Spleen (tissue), 11 donors: Measurements from ENCODE around the gene KCNAB1. TPM values are rescaled to one million over a fixed set of nuclear protein-coding genes. Genes with fewer than 3 reads are reported as not detected.
A peak's percentile ranks its signal among the peaks of the same experiment; 100 is the strongest.

Experiments
- DNase-seq: peaks from one replicate; pipeline ENCODE4 v3.0.0-alpha.2; 2020
- H3K27ac ChIP-seq, 8 donors: fragments of 200-600 bp; sonication (generic) in 7 of 8; 1 replicate in 4 of 8; 2 replicates in 4 of 8; pipeline versions ENCODE4 v1.5.0 to v1.8.0; 2016 to 2021; ENCODE audit warnings: inconsistent platforms in 4 of 8, mild to moderate bottlenecking in 4 of 8, moderate library complexity in 1 of 8
- H3K27me3 ChIP-seq, 7 donors: fragments of 200-600 bp; sonication (generic) in 6 of 7; replicated peaks in 1 of 7; 1 replicate in 4 of 7; 2 replicates in 3 of 7; pipeline versions ENCODE4 v1.5.0 to v1.8.0; 2016 to 2021; ENCODE audit warnings: inconsistent platforms in 3 of 7, mild to moderate bottlenecking in 1 of 7
- H3K36me3 ChIP-seq, 6 donors: fragments of 200-600 bp; sonication (generic) in 5 of 6; 1 replicate in 4 of 6; 2 replicates in 2 of 6; pipeline versions ENCODE4 v1.5.0 to v1.8.0; 2016 to 2021; ENCODE audit warnings: inconsistent platforms in 2 of 6
- H3K4me1 ChIP-seq, 6 donors: fragments of 200-600 bp; sonication (generic) in 5 of 6; 1 replicate in 3 of 6; 2 replicates in 3 of 6; pipeline versions ENCODE4 v1.5.0 to v1.8.0; 2016 to 2021; ENCODE audit warnings: inconsistent platforms in 3 of 6
- H3K4me3 ChIP-seq, 8 donors: fragments of 200-600 bp; sonication (generic) in 7 of 8; 1 replicate in 4 of 8; 2 replicates in 4 of 8; pipeline versions ENCODE4 v1.5.0 to v1.8.0; 2016 to 2021; ENCODE audit warnings: inconsistent platforms in 4 of 8, mild to moderate bottlenecking in 4 of 8, moderate library complexity in 2 of 8
- H3K9me3 ChIP-seq, 8 donors: fragments of 200-600 bp; sonication (generic) in 7 of 8; 1 replicate in 4 of 8; 2 replicates in 4 of 8; pipeline versions ENCODE4 v1.5.0 to v1.8.0; 2016 to 2021; ENCODE audit warnings: inconsistent platforms in 4 of 8
- CTCF ChIP-seq, 11 experiments: fragments of 200-600 bp in 7 of 11; fragments of 450-650 bp in 4 of 11; sonication (generic) in 4 of 11; IDR thresholded peaks in 8 of 11; conservative IDR thresholded peaks in 3 of 11; 1 replicate in 7 of 11; 2 replicates in 4 of 11; pipeline versions ENCODE4 v1.4.0 to v1.8.0; 2016 to 2021; ENCODE audit warnings: antibody characterized with exemption in 11 of 11, inconsistent platforms in 4 of 11, mild to moderate bottlenecking in 1 of 11
- POLR2A ChIP-seq, 3 donors: fragments of 450-650 bp; IDR thresholded peaks; one replicate each; pipeline ENCODE4 v1.5.1; 2017; ENCODE audit warnings: antibody characterized with exemption in 3 of 3, mild to moderate bottlenecking in 1 of 3
- POLR2AphosphoS5 ChIP-seq, 3 donors: sonication (generic); formaldehyde crosslinking; IDR thresholded peaks; one replicate each; pipeline ENCODE4 v1.5.1; 2017; ENCODE audit warnings: antibody characterized with exemption in 3 of 3
- WGBS, 5 donors: extraction: QIAGEN DNeasy Blood & Tissue Kit in 3 of 5; methylation state at CpG; one replicate each; pipeline versions ENCODE4 v1.1.5 to v1.1.7; 2013 to 2018; 5-methylcytosine and 5-hydroxymethylcytosine counted together
- intact Hi-C: fragments of 100-400 bp; cut with DNase I; formaldehyde crosslinking; loops from one replicate; pipeline ENCODE4 v1.15.0; 2023; ENCODE audit warnings: low total_unique reads
- polyA plus RNA-seq, 3 donors: library from polyadenylated mRNA; stranded (reverse); fragments of 200-250 nt; gene quantifications; one replicate each; pipeline ENCODE4 v1.2.1, GENCODE V29; 2013
- total RNA-seq, 7 donors: library from RNA; depleted of rRNA in 3 of 7; stranded (reverse); fragments of >200 nt in 3 of 7; fragmentation: NEBNext Ultra II Directional in 4 of 7; extraction: Animal tissue kit (Norgen Biotek cat#: 25700) in 4 of 7; gene quantifications; one replicate each; pipeline versions ENCODE4 v1.1.0 to v1.2.1, GENCODE V29; 2016 to 2021
- donor health status: healthy with polysubstance abuse.
- donor health status: DM: no; HTN: no; CAD: no; lungs with moderate emphysema.
- donor health status: DM: no; HTN: no; CAD: no.
- donor health status: Bipolar disorder and iron deficiency.
- donor health status: healthy.
- donor health status: DM: no; HTN: no; CAD: no.
- donor health status: DM: yes; HTN: yes; CAD: no.

The KCNAB1 gene
- total and polyA plus RNA-seq, 10 donors = 0.59 to 10.5 (median 6.3) TPM

GRCh38 chr3:156547637-156548036 lies 427.3 kb downstream of the KCNAB1 start:
- Histone ChIP-seq H3K4me3 (no peak overlapping the region), H3K9me3 (no peaks in the 10 kb centered on the region), H3K27ac (no peak overlapping the region), H3K36me3 (peaks cover 0 to 100% (median 60%) of the 10 kb centered on the region in 6 donors), H3K4me1 (peaks cover 5 to 87% (median 41%) of the 10 kb centered on the region in 6 donors), H3K27me3 (no peaks in the 10 kb centered on the region)
- no peak for DNase-seq
- intact Hi-C loops = no loop called here
- WGBS, 5 donors = 73 to 86% (median 78%) methylated on average over 2 of the region's 2 CpGs
- TF ChIP-seq POLR2AphosphoS5 (IDR thresholded peaks at IDR 0.05) (no peak), CTCF (IDR thresholded peaks at IDR 0.05 in 8 of 11, conservative IDR thresholded peaks at IDR 0.05 in 3 of 11) (no peak), POLR2A (IDR thresholded peaks at IDR 0.05) (no peak)

GRCh38 chr3:156548041-156548687 lies 427.8 kb downstream of the KCNAB1 start:
- Histone ChIP-seq H3K9me3 (no peaks in the 10 kb centered on the region), H3K4me3 (no peak overlapping the region), H3K36me3 (peaks cover 0 to 100% (median 55%) of the 10 kb centered on the region in 6 donors), H3K4me1 (peaks cover 8 to 87% (median 46%) of the 10 kb centered on the region in 6 donors), H3K27ac (peak overlapping the region in 2 of 8 donors; percentile 3 to 4), H3K27me3 (no peaks in the 10 kb centered on the region)
- TF ChIP-seq POLR2A (IDR thresholded peaks at IDR 0.05) = no peak
- TF ChIP-seq POLR2AphosphoS5 (IDR thresholded peaks at IDR 0.05) = no peak
- TF ChIP-seq CTCF (IDR thresholded peaks at IDR 0.05 in 8 of 11, conservative IDR thresholded peaks at IDR 0.05 in 3 of 11) = no peak
- WGBS, 5 donors = 83 to 90% (median 85%) methylated on average over 4 of the region's 4 CpGs
- intact Hi-C loops = no loop called here
- DNase-seq = no peak

- WGBS, 5 donors = 73 to 88% (median 81%) methylated on average over 6 of the region's 6 CpGs
- H3K9me3 ChIP-seq = no peaks in the 10 kb centered on the region
- no peak overlapping the region for H3K4me3 ChIP-seq
- H3K4me1 ChIP-seq = peaks cover 15 to 87% (median 51%) of the 10 kb centered on the region in 6 donors
- peak overlapping the region in 1 of 8 donors; percentile 4 for H3K27ac ChIP-seq
- TF ChIP-seq POLR2AphosphoS5 (IDR thresholded peaks at IDR 0.05) = no peak
- DNase-seq = no peak
- peaks cover 0 to 93% (median 48%) of the 10 kb centered on the region in 6 donors for H3K36me3 ChIP-seq
- no peaks in the 10 kb centered on the region for H3K27me3 ChIP-seq
- intact Hi-C loops = no loop called here
Measured at GRCh38 chr3:156548902-156549301, 428.5 kb downstream of the KCNAB1 start.

GRCh38 chr3:156551261-156551660 lies 430.9 kb downstream of the KCNAB1 start:
- peaks cover 18 to 87% (median 57%) of the 10 kb centered on the region in 6 donors for H3K4me1 ChIP-seq
- intact Hi-C loops = loop anchor here (10.0 kb wide), 3 partner anchors 124 to 584 kb away; partner anchors contain the start of gene TIPARP
- no peak for DNase-seq
- no peaks in the 10 kb centered on the region for H3K9me3 ChIP-seq
- WGBS, 5 donors = 49 to 80% (median 78%) methylated on average over 4 of the region's 4 CpGs
- peak overlapping the region in 5 of 8 donors; percentile 9 to 31 (median 18) for H3K27ac ChIP-seq
- H3K27me3 ChIP-seq = no peaks in the 10 kb centered on the region
- peaks cover 0 to 70% (median 32%) of the 10 kb centered on the region in 6 donors for H3K36me3 ChIP-seq
- TF ChIP-seq POLR2A (IDR thresholded peaks at IDR 0.05) = no peak
- no peak for TF ChIP-seq POLR2AphosphoS5 (IDR thresholded peaks at IDR 0.05)
- TF ChIP-seq CTCF (IDR thresholded peaks at IDR 0.05 in 8 of 11, conservative IDR thresholded peaks at IDR 0.05 in 3 of 11) = no peak
- no peak overlapping the region for H3K4me3 ChIP-seq
